ENCODE data around the gene SFXN4. TPM values are rescaled to one million over a fixed set of nuclear protein-coding genes. Genes with fewer than 3 reads are reported as not detected.

The SFXN4 gene
- total RNA-seq, 1 experiment from 2014 or later = 21.9 TPM

DNA sequence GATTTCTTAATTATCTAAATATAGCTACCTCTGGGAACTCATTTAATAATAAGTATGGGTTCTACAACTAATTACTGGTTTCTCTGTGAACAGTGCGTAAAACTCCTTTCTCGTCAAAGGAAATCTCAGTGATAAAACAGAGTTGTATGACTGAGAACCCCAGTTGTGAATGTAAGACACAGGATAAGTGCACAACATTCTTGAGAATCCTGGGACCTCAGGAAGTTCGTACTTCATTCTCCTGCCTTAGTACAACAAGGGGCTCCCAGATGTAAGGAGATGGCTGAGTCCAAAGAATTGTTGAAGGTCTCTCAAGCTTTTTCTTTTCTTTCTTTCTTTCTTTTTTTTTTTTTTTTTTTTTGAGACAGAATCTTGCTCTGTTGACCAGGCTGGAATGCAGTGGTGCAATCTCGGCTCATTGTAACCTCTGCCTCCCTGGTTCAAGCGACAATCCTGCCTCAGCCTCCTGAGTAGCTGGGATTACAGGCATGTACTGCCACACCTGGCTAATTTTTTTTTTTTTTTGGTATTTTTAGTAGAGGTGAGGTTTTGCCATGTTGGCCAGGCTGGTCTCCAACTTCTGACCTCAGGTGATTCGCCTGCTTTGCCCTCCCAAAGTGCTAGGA, 49.1 kb downstream of the SFXN4 start:
- no CpG with 5 or more reads among the region's 6 CpGs for WGBS (ENCODE audit: extremely low coverage, insufficient read length, low lambda C conversion rate)
- no peak overlapping the region for H3K4me2 ChIP-seq (ENCODE audit: insufficient read depth, insufficient read length, low read length)

More for the DNA sequence above, 49.1 kb downstream of the SFXN4 start:
- Histone ChIP-seq H4K91ac (ENCODE audit: insufficient read length, low read depth, low read length) (no peak overlapping the region), H3K79me2 (ENCODE audit: insufficient read depth, low read length) (no peaks in the 10 kb centered on the region), H3T11ph (ENCODE audit: low read length) (no peak overlapping the region), H2BK120ac (ENCODE audit: low read depth, low read length, poor library complexity, severe bottlenecking) (no peak overlapping the region), H4K20me1 (ENCODE audit: control insufficient read depth, insufficient read depth, insufficient read length) (no peaks in the 10 kb centered on the region), H2AFZ (ENCODE audit: low read length) (no peak overlapping the region), H3K23ac (ENCODE audit: insufficient read length, low read depth, low read length) (no peak overlapping the region), H4K5ac (ENCODE audit: insufficient read length, low read depth, low read length) (no peak overlapping the region), H2BK15ac (ENCODE audit: low read depth, low read length) (no peak overlapping the region), H3K27me3 (ENCODE audit: insufficient read depth, low read length) (no peaks in the 10 kb centered on the region), H2BK12ac (ENCODE audit: insufficient read length, low read depth, low read length) (no peak overlapping the region), H3K9ac (ENCODE audit: extremely low read depth, insufficient read length, low read length) (no peak overlapping the region), H3K79me1 (ENCODE audit: insufficient read depth, low read depth, low read length, poor library complexity, severe bottlenecking) (no peaks in the 10 kb centered on the region), H2AK5ac (ENCODE audit: insufficient read length, low read length) (no peak overlapping the region), H3K9me3 (ENCODE audit: control insufficient read depth, low read depth, low read length) (no peaks in the 10 kb centered on the region), H3K27ac (ENCODE audit: insufficient read length, low read depth, low read length) (no peak overlapping the region), H3K14ac (ENCODE audit: insufficient read depth, low read length) (no peak overlapping the region), H3K4me1 (ENCODE audit: insufficient read depth, low read length) (no peaks in the 10 kb centered on the region), H3K4ac (ENCODE audit: low read depth, low read length) (no peak overlapping the region), H3K23me2 (ENCODE audit: insufficient read length, low read depth, low read length, poor library complexity, severe bottlenecking) (no peaks in the 10 kb centered on the region), H4K8ac (replicated peaks; ENCODE audit: insufficient read length, low read depth, low read length) (no peak overlapping the region), H2BK20ac (ENCODE audit: low read depth, low read length, poor library complexity, severe bottlenecking) (no peak overlapping the region), H3K56ac (ENCODE audit: insufficient read length, low read depth, low read length) (no peak overlapping the region), H3K18ac (ENCODE audit: insufficient read length, low read depth, low read length) (no peak overlapping the region), H2BK5ac (ENCODE audit: insufficient read length, low read length) (no peak overlapping the region)
- no peak for DNase-seq
- H3K27me3 Mint-ChIP-seq (ENCODE audit: low read depth) = no peaks in the 10 kb centered on the region
- H3K9me3 Mint-ChIP-seq = no peaks in the 10 kb centered on the region
- peaks cover 32 to 79% (median 76%) of the 10 kb centered on the region in 3 experiments for H3K36me3 Mint-ChIP-seq (ENCODE audit: insufficient read depth in 1 of 3, low read depth in 3 of 3)
- TF ChIP-seq, protein P1, sequence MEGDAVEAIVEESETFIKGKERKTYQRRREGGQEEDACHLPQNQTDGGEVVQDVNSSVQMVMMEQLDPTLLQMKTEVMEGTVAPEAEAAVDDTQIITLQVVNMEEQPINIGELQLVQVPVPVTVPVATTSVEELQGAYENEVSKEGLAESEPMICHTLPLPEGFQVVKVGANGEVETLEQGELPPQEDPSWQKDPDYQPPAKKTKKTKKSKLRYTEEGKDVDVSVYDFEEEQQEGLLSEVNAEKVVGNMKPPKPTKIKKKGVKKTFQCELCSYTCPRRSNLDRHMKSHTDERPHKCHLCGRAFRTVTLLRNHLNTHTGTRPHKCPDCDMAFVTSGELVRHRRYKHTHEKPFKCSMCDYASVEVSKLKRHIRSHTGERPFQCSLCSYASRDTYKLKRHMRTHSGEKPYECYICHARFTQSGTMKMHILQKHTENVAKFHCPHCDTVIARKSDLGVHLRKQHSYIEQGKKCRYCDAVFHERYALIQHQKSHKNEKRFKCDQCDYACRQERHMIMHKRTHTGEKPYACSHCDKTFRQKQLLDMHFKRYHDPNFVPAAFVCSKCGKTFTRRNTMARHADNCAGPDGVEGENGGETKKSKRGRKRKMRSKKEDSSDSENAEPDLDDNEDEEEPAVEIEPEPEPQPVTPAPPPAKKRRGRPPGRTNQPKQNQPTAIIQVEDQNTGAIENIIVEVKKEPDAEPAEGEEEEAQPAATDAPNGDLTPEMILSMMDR (conservative IDR thresholded peaks at IDR 0.05) = no peak
- H3K4me1 Mint-ChIP-seq = no peaks in the 10 kb centered on the region
- H3K27ac Mint-ChIP-seq = no peak overlapping the region
- H3K4me3 Mint-ChIP-seq = no peak overlapping the region

All from H9 (cell line).